ENCODE results near the gene CLEC6A. TPM values are rescaled to one million over a fixed set of nuclear protein-coding genes. Genes with fewer than 3 reads are reported as not detected.

Gene CLEC6A
- polyA plus RNA-seq, 3 donors, result 0.11 to 0.20 (median 0.16) TPM

Other genes starting within 250 kb of the CLEC6A start
- gene FAM90A1, start 228.3 kb upstream of the CLEC6A start, polyA plus RNA-seq (ENCODE audit: insufficient read length in 3 of 3), result 1 to 10 TPM; 1.3 to 2.7 (median 1.6) TPM
- under 1 TPM; 0.09 to 0.58 (median 0.56) TPM for gene CLEC4D, start 57.5 kb downstream of the CLEC6A start, polyA plus RNA-seq (ENCODE audit: insufficient read length in 3 of 3)
- gene CLEC4E, start 84.9 kb downstream of the CLEC6A start, polyA plus RNA-seq (ENCODE audit: insufficient read length in 3 of 3), result 1 to 10 TPM; 1.3 to 2.9 (median 1.4) TPM
- gene AICDA, start 156.9 kb downstream of the CLEC6A start, polyA plus RNA-seq (ENCODE audit: insufficient read length in 3 of 3), result under 1 TPM; 0.44 to 0.61 (median 0.55) TPM
- gene MFAP5, start 206.9 kb downstream of the CLEC6A start, polyA plus RNA-seq (ENCODE audit: insufficient read length in 3 of 3), result 1 to 10 TPM in 1 of 3 donors, under 1 TPM in 2; 0.24 to 6.1 (median 0.64) TPM
- gene RIMKLB, start 242.0 kb downstream of the CLEC6A start, polyA plus RNA-seq (ENCODE audit: insufficient read length in 3 of 3), result 100 to 1,000 TPM in 2 of 3 donors, 10 to 100 TPM in 1; 95.3 to 139 (median 108) TPM

All from renal cortex interstitium (tissue), 3 donors.